ENCODE measurements around the gene COL19A1. TPM values are rescaled to one million over a fixed set of nuclear protein-coding genes. Genes with fewer than 3 reads are reported as not detected.

Gene COL19A1
- polyA plus RNA-seq, 1 donor (not counting 4 experiments of a cell fraction or from before 2014, with no cell fraction given) = not detected

- H3K9me3 ChIP-seq (ENCODE audit: control insufficient read depth, low read depth, low read length) = no peaks in the 10 kb centered on the region
- FAIRE-seq = no peak
- no peaks in the 10 kb centered on the region for H3K36me3 ChIP-seq (ENCODE audit: control insufficient read depth in 2 of 2, extremely low read depth in 1 of 2, insufficient read depth in 2 of 2, low read length in 2 of 2)
- no peaks in the 10 kb centered on the region for H3K79me2 ChIP-seq (ENCODE audit: control insufficient read depth, insufficient read depth, low read length)
- H3K27ac ChIP-seq (ENCODE audit: control insufficient read depth, insufficient read depth, low read length) = no peak overlapping the region
- H2AFZ ChIP-seq (ENCODE audit: control insufficient read depth, low read length) = no peak overlapping the region
- H3K9ac ChIP-seq (ENCODE audit: control insufficient read depth, extremely low read depth, insufficient read depth, low read length) = no peak overlapping the region
- dilution Hi-C loops (cut with MboI; ENCODE audit: extremely low pct_ligation_motif_present, low sequenced_read_pairs) = no loop called here
- no peak overlapping the region for H3K4me3 ChIP-seq (ENCODE audit: control insufficient read depth in 2 of 3, extremely low read depth in 1 of 3, insufficient read depth in 2 of 3, low read depth in 1 of 3, low read length in 3 of 3)
- TF ChIP-seq EZH2 (IDR thresholded peaks at IDR 0.05; ENCODE audit: low read length) = no peak
- TF ChIP-seq CTCF (optimal IDR thresholded peaks at IDR 0.05 in 1 of 3, IDR thresholded peaks at IDR 0.05 in 1 of 3, conservative IDR thresholded peaks at IDR 0.05 in 1 of 3; ENCODE audit: extremely low read depth in 1 of 3, insufficient read depth in 2 of 3, low read length in 3 of 3) = no peak
- H3K27me3 ChIP-seq (ENCODE audit: control insufficient read depth, extremely low read depth, insufficient read depth, low read length) = peaks cover 30% of the 10 kb centered on the region
- no peak for DNase-seq (ENCODE audit: low read depth, low spot score)
- H3K4me1 ChIP-seq (ENCODE audit: control insufficient read depth, extremely low read depth, insufficient read depth, low read length) = peaks cover 13% of the 10 kb centered on the region
- H3K4me2 ChIP-seq (ENCODE audit: control insufficient read depth, extremely low read depth, insufficient read depth, low read depth, low read length) = no peak overlapping the region
- no peaks in the 10 kb centered on the region for H3K9me1 ChIP-seq (ENCODE audit: control insufficient read depth, extremely low read depth, insufficient read depth, low read length)
- H4K20me1 ChIP-seq (ENCODE audit: control insufficient read depth, extremely low read depth, insufficient read depth, low read length) = no peaks in the 10 kb centered on the region
Measured at GRCh38 chr6:69868961-69869360, 2.6 kb downstream of the COL19A1 start.

GRCh38 chr6:69871107-69871506 is 4.8 kb downstream of the COL19A1 start:
- dilution Hi-C loops (cut with MboI; ENCODE audit: extremely low pct_ligation_motif_present, low sequenced_read_pairs) = no loop called here
- Histone ChIP-seq H3K4me1 (ENCODE audit: control insufficient read depth, extremely low read depth, insufficient read depth, low read length) (peaks cover 13% of the 10 kb centered on the region), H3K27me3 (ENCODE audit: control insufficient read depth, extremely low read depth, insufficient read depth, low read length) (peaks cover 27% of the 10 kb centered on the region), H3K36me3 (ENCODE audit: control insufficient read depth in 2 of 2, extremely low read depth in 1 of 2, insufficient read depth in 2 of 2, low read length in 2 of 2) (no peaks in the 10 kb centered on the region), H3K4me3 (ENCODE audit: control insufficient read depth in 2 of 3, extremely low read depth in 1 of 3, insufficient read depth in 2 of 3, low read depth in 1 of 3, low read length in 3 of 3) (no peak overlapping the region), H3K9ac (ENCODE audit: control insufficient read depth, extremely low read depth, insufficient read depth, low read length) (no peak overlapping the region), H3K27ac (ENCODE audit: control insufficient read depth, insufficient read depth, low read length) (no peak overlapping the region), H3K9me3 (ENCODE audit: control insufficient read depth, low read depth, low read length) (no peaks in the 10 kb centered on the region), H2AFZ (ENCODE audit: control insufficient read depth, low read length) (no peak overlapping the region), H3K9me1 (ENCODE audit: control insufficient read depth, extremely low read depth, insufficient read depth, low read length) (no peaks in the 10 kb centered on the region), H3K4me2 (ENCODE audit: control insufficient read depth, extremely low read depth, insufficient read depth, low read depth, low read length) (no peak overlapping the region), H4K20me1 (ENCODE audit: control insufficient read depth, extremely low read depth, insufficient read depth, low read length) (no peaks in the 10 kb centered on the region), H3K79me2 (ENCODE audit: control insufficient read depth, insufficient read depth, low read length) (no peaks in the 10 kb centered on the region)
- TF ChIP-seq EZH2 (IDR thresholded peaks at IDR 0.05; ENCODE audit: low read length) (no peak), CTCF (optimal IDR thresholded peaks at IDR 0.05 in 1 of 3, IDR thresholded peaks at IDR 0.05 in 1 of 3, conservative IDR thresholded peaks at IDR 0.05 in 1 of 3; ENCODE audit: extremely low read depth in 1 of 3, insufficient read depth in 2 of 3, low read length in 3 of 3) (no peak)
- no peak for DNase-seq (ENCODE audit: low read depth, low spot score)
- no peak for FAIRE-seq

All from keratinocyte (primary cell).